Renal cortical epithelial cell (primary cell): ENCODE measurements around the gene KIF26B. TPM values are rescaled to one million over a fixed set of nuclear protein-coding genes. Genes with fewer than 3 reads are reported as not detected.

ENCODE experiments used
- DNase-seq: peaks from one replicate; pipeline ENCODE4 v3.0.0-alpha.2; 2011; ENCODE audit warnings: low read depth
- total RNA-seq: library from RNA; depleted of rRNA; stranded (reverse); fragments of >200 nt; gene quantifications from 2 replicates; pipeline ENCODE4 v1.2.3, GENCODE V29; 2014

Gene KIF26B
- total RNA-seq, 1 donor from 2014 or later = 19.4 TPM

GRCh38 chr1:245566952-245567351 is 412.2 kb downstream of the KIF26B start:
- DNase-seq = peak; percentile 32

DNA sequence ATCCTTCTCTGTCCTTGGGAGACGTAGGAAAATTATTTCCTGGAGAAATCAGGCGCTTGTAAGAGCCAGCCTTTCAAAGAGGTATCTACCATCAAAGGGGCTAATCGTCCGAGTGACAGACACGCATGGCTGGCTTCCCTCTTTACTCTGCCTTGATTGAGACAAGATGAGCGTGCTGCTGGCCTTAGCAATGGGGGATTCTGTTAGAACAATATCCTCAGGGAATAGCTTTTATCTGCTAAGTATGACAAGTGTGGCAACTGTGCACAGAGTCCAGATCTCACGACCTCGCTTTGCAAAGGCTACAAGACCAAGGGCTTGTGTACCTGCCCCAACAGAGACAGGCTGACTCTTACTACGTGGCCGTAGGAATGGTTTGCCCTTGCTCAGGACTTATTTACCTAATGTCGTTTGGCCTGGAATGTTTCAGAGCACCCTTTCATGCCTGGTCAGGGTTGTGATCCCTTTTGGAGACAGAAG is 417.1 kb downstream of the KIF26B start:
- DNase-seq = no peak

DNA sequence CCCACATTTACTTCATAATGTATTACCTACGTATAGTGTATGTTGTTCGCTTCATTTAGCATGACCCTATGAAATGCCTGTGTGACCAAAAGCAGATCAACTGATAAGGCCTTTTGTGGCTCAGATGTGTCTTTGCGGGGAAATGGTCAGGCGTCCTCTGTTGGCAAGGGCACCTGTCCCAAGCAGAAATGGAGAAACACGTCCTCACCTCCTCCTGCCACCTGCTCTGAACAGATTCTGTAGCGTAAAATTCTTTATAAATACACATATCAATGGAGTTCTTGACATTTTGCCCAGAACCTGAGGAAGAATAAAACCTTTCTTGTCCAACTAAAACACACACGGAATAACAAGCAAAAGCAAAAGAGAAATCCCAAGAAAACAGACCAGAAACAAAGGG is 417.9 kb downstream of the KIF26B start:
- DNase-seq = no peak

DNA sequence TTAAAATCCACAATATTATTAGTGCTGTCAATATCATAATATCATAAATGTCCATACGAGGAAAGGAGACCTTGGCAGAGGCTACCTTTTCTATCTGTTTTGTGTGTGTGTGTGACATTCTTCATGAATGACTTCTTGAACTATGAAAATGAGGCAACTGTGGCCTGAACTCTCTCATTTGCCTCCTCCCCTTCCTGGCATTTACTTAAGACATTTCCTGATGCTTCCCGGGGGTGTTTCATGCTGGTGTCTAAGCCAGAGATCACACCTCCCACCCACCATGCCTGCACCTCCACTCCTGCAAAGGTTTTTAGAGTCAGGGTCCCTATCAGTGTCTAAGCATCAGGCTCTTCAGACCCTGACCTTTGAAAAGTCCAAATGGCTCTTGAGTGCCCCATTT is 420.9 kb downstream of the KIF26B start:
- peak; percentile 58 for DNase-seq

DNA sequence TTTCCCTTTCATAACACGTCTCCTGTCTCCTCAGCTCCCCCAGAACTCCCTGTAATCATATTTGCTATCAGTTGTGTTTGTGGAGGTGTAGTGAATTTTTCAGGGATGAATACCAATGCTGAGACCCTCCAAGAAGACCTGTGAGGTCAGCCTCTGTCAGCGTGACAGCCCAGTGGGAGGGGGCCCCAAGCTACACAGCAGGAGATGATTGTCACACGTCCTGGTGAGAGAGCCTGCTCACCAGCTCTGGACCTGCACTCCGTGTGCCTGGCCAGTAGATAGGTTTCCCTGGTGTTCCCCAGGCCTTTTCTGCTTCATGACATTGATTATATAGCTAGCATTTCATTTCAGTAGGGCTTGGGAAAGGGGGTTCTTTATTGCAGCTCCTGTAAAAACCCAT is 421.5 kb downstream of the KIF26B start:
- no peak for DNase-seq

GRCh38 chr1:245577191-245578157 is 422.7 kb downstream of the KIF26B start:
- DNase-seq = no peak

GRCh38 chr1:245578308-245578707 is 423.5 kb downstream of the KIF26B start:
- no peak for DNase-seq

DNA sequence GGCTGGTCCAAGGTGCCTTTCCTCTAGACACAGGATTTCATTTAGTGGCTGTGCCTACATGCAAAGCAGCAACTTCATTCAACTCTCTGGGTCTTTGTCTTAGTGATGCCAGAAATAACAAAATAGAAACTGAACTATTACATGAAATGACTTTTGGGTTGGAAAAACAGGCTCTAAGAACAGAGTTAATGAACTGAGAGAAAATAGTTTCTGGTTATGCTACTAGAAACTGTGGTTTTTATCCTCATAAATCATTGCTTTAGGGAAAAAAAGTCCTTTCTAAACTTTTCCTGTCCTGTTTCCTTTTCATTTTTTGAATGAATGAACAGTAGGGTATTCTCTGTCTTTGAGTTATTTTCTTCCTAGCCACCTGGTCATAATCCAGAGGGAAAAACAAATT is 424.0 kb downstream of the KIF26B start:
- peak; percentile 33 for DNase-seq

GRCh38 chr1:245579881-245580280 is 425.1 kb downstream of the KIF26B start:
- no peak for DNase-seq

GRCh38 chr1:245580651-245581050 is 425.9 kb downstream of the KIF26B start:
- no peak for DNase-seq

GRCh38 chr1:245582026-245582425 is 427.2 kb downstream of the KIF26B start:
- no peak for DNase-seq

DNA sequence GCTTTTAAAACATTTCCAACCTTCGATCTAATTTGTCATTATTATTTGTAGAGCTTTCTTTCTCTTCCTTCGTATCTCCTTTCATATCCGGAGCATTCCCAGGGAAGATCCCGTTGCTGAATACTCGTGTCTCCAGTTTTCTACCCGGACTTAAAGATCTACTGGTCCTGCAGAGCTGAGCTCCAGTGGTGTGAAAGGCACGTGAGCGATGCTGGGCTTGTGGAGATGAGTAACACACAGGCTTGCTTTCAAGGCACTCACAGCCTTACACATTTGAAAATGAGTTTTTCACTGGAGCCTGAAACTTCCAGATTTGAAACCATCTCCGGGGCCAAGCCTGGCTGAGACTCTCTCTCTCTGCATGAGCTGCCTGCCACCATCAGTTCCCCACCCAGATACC is 428.3 kb downstream of the KIF26B start:
- peak; percentile 74 for DNase-seq

DNA sequence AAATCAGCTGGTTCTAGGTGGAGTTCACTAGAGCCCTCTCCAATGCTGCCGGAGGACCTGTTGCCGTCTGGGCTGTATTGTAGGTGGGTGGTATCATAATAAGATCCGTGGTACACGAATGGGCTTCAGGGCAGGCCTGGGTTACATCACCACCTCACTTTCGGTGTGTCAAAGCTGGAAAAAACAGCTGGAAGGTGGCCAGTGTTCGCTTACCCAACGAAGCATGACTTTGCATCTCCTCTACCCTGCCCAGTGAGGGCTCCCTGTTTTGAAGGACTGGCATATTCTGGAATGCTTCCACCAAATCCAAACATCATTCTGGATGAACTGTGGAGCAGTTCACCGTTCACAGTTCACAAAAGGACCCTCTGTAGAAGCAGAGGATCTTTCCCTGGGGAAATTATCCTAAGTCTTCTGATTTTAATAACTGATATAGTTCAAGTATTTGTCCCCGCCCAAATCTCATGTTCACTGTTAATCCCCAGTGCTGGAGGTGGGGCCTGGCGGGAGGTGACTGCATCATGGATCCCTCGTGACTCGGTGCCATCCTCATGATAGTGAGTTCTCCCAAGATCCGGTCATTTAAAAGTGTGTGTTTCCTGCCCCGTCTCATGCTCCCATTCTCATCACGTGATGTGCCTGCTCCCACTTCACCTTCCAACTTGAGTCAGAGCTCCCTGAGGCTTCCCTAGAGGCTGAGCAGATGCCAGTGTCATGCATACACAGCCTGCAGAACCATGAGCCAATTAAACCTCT is 429.0 kb downstream of the KIF26B start:
- DNase-seq = peak; percentile 88

- peak; percentile 97 for DNase-seq
These were observed 430.6 kb downstream of the KIF26B start for GRCh38 chr1:245585252-245585959.

- DNase-seq = no peak
These were observed 432.8 kb downstream of the KIF26B start for GRCh38 chr1:245587435-245588115.

DNA sequence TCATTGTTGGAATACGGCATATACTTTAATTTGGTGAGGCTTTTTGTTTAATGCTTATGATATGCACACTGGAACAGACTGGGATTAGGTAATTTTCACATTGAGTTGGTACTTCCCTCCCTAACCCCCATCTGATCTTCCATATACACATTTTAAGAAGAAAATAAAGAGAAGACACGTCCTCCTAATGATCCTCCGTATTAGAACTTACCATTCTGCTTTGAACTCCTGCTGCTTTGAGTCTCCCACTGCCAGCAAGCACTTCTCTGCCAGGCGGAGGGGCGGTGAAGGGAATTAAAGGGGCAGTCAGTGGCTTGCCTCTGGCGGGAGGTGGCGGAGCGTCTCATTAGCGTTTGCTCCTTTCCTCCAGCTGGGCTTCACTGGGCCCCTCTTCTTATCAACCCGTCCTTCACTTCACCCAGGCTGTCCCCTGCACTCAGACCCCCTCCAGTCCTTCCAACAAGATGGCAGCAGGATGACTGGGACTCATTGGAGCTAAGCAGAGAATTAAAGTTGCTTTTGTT is 433.4 kb downstream of the KIF26B start:
- DNase-seq = no peak

DNA sequence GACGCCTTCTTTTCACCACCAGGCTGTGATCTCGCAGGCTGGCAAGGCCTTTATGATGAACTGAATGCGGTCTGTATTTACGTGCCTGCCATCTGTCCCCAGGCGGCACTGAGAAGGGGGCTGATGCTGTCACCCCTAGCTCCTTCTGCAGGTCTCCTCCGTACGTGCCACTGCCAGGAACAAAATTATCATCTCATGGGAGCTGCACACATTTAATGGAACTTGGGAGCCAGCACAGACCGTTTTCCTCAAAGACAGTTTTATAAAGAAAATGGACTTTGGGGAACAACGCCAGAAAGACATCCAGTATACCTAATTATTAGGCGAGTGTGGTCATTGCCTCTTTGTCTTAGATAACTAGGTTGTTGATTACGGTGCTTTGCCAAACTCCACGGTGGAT is 434.5 kb downstream of the KIF26B start:
- no peak for DNase-seq

GRCh38 chr1:245589906-245590305 is 435.1 kb downstream of the KIF26B start:
- DNase-seq = peak; percentile 43

DNA sequence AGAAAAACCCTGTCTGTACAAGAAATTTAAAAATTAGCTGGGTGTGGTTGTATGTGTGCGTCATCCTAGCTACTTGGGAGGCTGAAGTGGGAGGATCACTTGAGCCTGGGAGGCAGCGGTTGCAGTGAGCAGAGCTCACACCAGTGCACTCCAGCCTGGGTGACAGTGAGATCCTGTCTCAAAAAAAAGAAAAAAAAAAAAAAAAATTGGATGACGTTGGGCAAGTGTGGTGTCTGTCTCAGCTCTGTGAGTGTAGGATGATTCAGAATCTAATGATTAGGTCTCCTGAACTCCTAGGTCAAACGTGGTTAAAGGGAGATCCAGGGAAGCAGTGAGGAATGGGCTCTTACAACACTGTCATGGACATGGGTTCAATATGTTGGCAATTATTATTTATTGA is 435.9 kb downstream of the KIF26B start:
- DNase-seq = peak; percentile 88

- no peak for DNase-seq
These were observed 436.8 kb downstream of the KIF26B start for GRCh38 chr1:245591346-245592188.

- DNase-seq = no peak
These were observed 437.3 kb downstream of the KIF26B start for GRCh38 chr1:245592189-245592460.
